KMS-11 (cell line): ENCODE data around the gene TMEM47.

Source experiments
- H2AFZ ChIP-seq: fragments of 200-600 bp; sonication (generic); 2 replicates; pipeline ENCODE4 v1.6.1; 2016; ENCODE audit warnings: antibody characterized with exemption, mixed run types, low read depth
- H3K27ac ChIP-seq: fragments of 200-600 bp; sonication (generic); 2 replicates; pipeline ENCODE4 v1.6.1; 2016; ENCODE audit warnings: mild to moderate bottlenecking, mixed run types
- H3K27me3 ChIP-seq: fragments of 200-600 bp; sonication (generic); 2 replicates; pipeline ENCODE4 v1.6.1; 2017; ENCODE audit warnings: mild to moderate bottlenecking, low read depth, mixed run types, moderate library complexity; ENCODE audit not compliant: insufficient read depth
- H3K36me3 ChIP-seq: fragments of 200-600 bp; sonication (generic); 2 replicates; pipeline ENCODE4 v1.6.1; 2017; ENCODE audit warnings: mild to moderate bottlenecking, mixed run types; ENCODE audit not compliant: insufficient read depth
- H3K4me1 ChIP-seq: fragments of 200-600 bp; sonication (generic); 2 replicates; pipeline ENCODE4 v1.6.1; 2016; ENCODE audit warnings: mild to moderate bottlenecking, low read depth, mixed run types; ENCODE audit not compliant: poor library complexity, severe bottlenecking
- H3K4me2 ChIP-seq: fragments of 200-600 bp; sonication (generic); 2 replicates; pipeline ENCODE4 v1.7.0; 2016; ENCODE audit warnings: mild to moderate bottlenecking, mixed run types
- H3K4me3 ChIP-seq: fragments of 200-600 bp; sonication (generic); IDR thresholded peaks from 2 replicates; pipeline ENCODE4 v1.6.1; 2017; ENCODE audit warnings: low read depth, low read length, mixed read lengths; ENCODE audit not compliant: insufficient read depth
- H3K79me2 ChIP-seq: fragments of 200-600 bp; sonication (generic); 2 replicates; pipeline ENCODE4 v1.6.1; 2016; ENCODE audit warnings: low read depth, mixed run types; ENCODE audit not compliant: insufficient read depth
- H3K9ac ChIP-seq: fragments of 200-600 bp; sonication (generic); 2 replicates; pipeline ENCODE4 v1.6.1; 2016; ENCODE audit warnings: mild to moderate bottlenecking, mixed run types
- H4K20me1 ChIP-seq: fragments of 200-600 bp; sonication (generic); 2 replicates; pipeline ENCODE4 v1.6.1; 2016; ENCODE audit warnings: mild to moderate bottlenecking, mixed run types; ENCODE audit not compliant: insufficient read depth
- CTCF ChIP-seq: fragments of 200-600 bp; sonication (generic); conservative IDR thresholded peaks from 2 replicates; pipeline ENCODE4 v1.6.1; 2017; ENCODE audit warnings: low read depth, mild to moderate bottlenecking, antibody characterized with exemption, low read length, moderate library complexity, mixed read lengths

Gene TMEM47

DNA sequence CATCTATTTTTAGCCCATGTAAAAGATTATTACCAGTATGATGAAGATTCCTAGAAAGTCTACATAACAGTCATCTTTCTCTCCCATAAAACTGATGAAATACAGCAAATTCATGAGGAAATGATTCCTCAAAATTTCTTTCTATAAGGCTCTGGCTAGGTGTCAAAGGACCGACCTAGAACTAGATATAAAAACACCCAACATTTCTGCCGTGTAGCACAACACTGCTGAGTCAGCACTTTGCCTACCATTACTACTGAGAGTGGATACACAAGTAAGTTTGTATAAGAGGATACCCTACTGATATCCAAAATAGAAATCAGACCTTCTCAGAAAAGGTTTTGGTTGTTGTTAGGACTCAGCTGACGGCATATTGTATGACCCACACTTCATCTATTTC is 24.7 kb downstream of the TMEM47 start:
- no peaks in the 10 kb centered on the region for H3K36me3 ChIP-seq
- H2AFZ ChIP-seq, result no peak overlapping the region
- no peaks in the 10 kb centered on the region for H3K27me3 ChIP-seq
- no peak overlapping the region for H3K4me2 ChIP-seq
- H3K4me3 ChIP-seq, result no peak overlapping the region
- no peak overlapping the region for H3K9ac ChIP-seq
- no peaks in the 10 kb centered on the region for H4K20me1 ChIP-seq
- H3K27ac ChIP-seq, result no peak overlapping the region
- H3K79me2 ChIP-seq, result no peaks in the 10 kb centered on the region
- no peaks in the 10 kb centered on the region for H3K4me1 ChIP-seq
- no peak for TF ChIP-seq CTCF

GRCh38 chrX:34631479-34632220 is 25.4 kb downstream of the TMEM47 start:
- H3K4me1 ChIP-seq, result no peaks in the 10 kb centered on the region
- H3K27ac ChIP-seq, result no peak overlapping the region
- H3K4me3 ChIP-seq, result no peak overlapping the region
- H2AFZ ChIP-seq, result no peak overlapping the region
- H3K27me3 ChIP-seq, result no peaks in the 10 kb centered on the region
- no peak for TF ChIP-seq CTCF
- H3K79me2 ChIP-seq, result no peaks in the 10 kb centered on the region
- H3K36me3 ChIP-seq, result no peaks in the 10 kb centered on the region
- no peaks in the 10 kb centered on the region for H4K20me1 ChIP-seq
- no peak overlapping the region for H3K9ac ChIP-seq
- H3K4me2 ChIP-seq, result no peak overlapping the region

GRCh38 chrX:34629572-34629971 is 27.5 kb downstream of the TMEM47 start:
- Histone ChIP-seq H3K4me3 (no peak overlapping the region), H3K27me3 (no peaks in the 10 kb centered on the region), H3K4me1 (no peaks in the 10 kb centered on the region), H3K9ac (no peak overlapping the region), H3K36me3 (no peaks in the 10 kb centered on the region), H3K79me2 (no peaks in the 10 kb centered on the region), H4K20me1 (no peaks in the 10 kb centered on the region), H3K4me2 (no peak overlapping the region), H2AFZ (no peak overlapping the region), H3K27ac (no peak overlapping the region)
- TF ChIP-seq CTCF, result no peak

GRCh38 chrX:34624416-34624815 is 32.7 kb downstream of the TMEM47 start:
- Histone ChIP-seq H3K9ac (no peak overlapping the region), H3K4me3 (no peak overlapping the region), H2AFZ (no peak overlapping the region), H3K27ac (no peak overlapping the region), H4K20me1 (no peaks in the 10 kb centered on the region), H3K4me1 (no peaks in the 10 kb centered on the region), H3K36me3 (no peaks in the 10 kb centered on the region), H3K79me2 (no peaks in the 10 kb centered on the region), H3K4me2 (no peak overlapping the region), H3K27me3 (no peaks in the 10 kb centered on the region)
- TF ChIP-seq CTCF, result no peak
